ENCODE data around the gene SUB1. TPM values are rescaled to one million over a fixed set of nuclear protein-coding genes. Genes with fewer than 3 reads are reported as not detected.
A peak's percentile ranks its signal among the peaks of the same experiment; 100 is the strongest.
"Not testable (repeated sequence)": the region's sequence is repeated elsewhere in the genome, so short reads cannot be mapped to it uniquely, and the experiment has no call there.

The SUB1 gene
- 149 TPM for polyA plus RNA-seq (2012; ENCODE audit: insufficient read depth, insufficient read length, low read depth)

DNA sequence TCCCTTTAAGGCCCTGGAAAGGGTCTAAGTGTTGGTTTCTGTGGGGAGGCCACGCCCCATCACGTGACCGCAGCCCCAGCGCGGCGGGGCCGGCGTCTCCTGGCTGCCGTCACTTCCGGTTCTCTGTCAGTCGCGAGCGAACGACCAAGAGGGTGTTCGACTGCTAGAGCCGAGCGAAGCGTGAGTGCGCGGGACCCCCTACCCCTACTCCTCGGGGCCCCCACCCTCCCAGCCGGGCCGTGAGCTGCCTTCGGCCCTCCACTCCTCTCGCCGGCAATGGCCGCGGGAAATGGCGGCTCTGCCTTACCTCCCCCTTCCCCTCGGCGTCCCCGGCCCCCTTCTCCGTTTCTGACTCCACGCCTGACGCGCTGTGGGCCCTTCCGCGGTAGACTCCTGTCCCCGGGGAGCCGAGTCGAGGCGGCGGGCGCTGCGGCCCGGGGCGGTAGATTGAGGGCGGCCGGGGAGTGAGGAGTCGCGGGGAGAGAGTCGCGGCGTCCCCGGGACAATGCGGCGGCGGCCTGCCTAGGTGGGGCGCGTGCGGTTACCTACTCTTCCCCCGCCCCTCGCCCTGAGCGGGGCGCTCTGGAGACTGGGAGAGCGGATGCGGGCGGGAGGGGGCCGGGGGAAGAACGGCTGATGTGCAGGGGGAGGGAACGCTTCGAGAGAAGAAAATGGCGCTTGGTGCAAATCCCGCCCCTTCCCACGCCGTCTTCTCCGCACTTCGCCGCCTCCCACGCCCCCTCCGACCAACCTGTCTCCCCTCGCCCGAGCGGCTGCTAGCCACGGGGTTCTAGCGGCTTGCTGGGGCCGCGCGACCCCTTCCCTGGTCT lies at the start of gene SUB1:
SUB1 (plus strand) TSS at position 112 of the 830 bp plus-strand sequence. CDS start 2,956 bp downstream, outside the sequence.
- peaks cover 4% of the 10 kb centered on the region; the same call in 1 of the 2 replicates for H3K4me1 ChIP-seq
- TF ChIP-seq, protein P1, sequence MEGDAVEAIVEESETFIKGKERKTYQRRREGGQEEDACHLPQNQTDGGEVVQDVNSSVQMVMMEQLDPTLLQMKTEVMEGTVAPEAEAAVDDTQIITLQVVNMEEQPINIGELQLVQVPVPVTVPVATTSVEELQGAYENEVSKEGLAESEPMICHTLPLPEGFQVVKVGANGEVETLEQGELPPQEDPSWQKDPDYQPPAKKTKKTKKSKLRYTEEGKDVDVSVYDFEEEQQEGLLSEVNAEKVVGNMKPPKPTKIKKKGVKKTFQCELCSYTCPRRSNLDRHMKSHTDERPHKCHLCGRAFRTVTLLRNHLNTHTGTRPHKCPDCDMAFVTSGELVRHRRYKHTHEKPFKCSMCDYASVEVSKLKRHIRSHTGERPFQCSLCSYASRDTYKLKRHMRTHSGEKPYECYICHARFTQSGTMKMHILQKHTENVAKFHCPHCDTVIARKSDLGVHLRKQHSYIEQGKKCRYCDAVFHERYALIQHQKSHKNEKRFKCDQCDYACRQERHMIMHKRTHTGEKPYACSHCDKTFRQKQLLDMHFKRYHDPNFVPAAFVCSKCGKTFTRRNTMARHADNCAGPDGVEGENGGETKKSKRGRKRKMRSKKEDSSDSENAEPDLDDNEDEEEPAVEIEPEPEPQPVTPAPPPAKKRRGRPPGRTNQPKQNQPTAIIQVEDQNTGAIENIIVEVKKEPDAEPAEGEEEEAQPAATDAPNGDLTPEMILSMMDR (IDR thresholded peaks at IDR 0.05; ENCODE audit: low read depth, low read length) = no peak
- H3K9me3 ChIP-seq = no peaks in the 10 kb centered on the region

DNA sequence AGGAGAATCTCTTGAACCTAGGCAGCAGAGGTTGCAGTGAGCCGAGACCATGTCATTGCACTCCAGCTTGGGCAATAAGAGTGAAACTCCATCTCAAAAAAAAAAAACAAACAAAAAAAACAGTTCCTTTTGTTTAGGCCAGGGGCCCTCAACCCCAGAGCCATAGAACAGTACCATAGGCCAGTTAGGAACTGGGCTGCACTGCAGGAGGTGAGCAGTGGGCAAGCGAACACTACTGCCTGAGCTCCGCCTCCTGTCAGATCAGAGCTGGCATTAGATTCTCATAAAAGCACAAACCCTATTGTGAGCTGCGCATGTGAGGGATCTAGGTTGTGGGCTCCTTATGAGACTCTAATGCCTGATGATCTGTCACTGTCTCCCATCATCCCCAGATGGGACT lies 49.1 kb upstream of the SUB1 start:
- Histone ChIP-seq H3K4me3 (ENCODE audit: low read depth, low read length) (no peak overlapping the region), H3K4me1 (peaks cover 13% of the 10 kb centered on the region), H3K9me3 (no peaks in the 10 kb centered on the region), H3K36me3 (no peaks in the 10 kb centered on the region), H3K27me3 (no peaks in the 10 kb centered on the region)
- DNase-seq = no peak
- TF ChIP-seq, protein P1 (IDR thresholded peaks at IDR 0.05; ENCODE audit: low read depth, low read length) = no peak

More for the DNA sequence above, at the start of gene SUB1:
- DNase-seq = peak; percentile 96
- Histone ChIP-seq H3K36me3 (peaks cover 22% of the 10 kb centered on the region), H3K27me3 (no peaks in the 10 kb centered on the region), H3K4me3 (ENCODE audit: low read depth, low read length) (peak within 1 kb of the TSS; percentile 88)

DNA sequence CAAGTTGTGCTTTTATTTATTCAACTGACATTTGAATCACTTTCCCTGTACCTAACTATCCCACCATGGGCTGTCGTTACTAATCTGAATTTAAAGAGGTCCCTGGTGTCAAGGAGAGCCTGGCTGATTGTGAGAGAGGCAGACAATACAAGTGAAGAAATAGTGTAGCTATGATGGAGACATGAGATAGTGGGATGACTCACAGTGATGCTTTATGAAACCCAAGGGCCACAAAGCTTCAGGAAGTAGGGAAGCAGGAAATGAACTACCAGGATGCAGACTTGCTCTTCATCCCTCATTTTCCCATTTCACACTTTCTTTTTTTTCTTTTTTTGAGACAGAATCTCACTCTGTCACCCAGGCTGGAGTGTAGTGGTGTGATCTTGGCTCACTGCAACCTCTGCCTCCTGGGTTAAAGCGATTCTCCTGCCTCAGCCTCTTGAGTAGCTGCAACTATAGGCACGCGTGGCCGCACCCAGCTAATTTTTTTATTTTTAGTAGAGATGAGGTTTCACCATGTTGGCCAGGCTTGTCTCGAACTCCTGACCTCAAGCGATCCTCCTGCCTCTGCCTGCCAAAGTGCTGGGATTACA lies 47.8 kb upstream of the SUB1 start:
- not testable (repeated sequence) for H3K4me3 ChIP-seq (ENCODE audit: low read depth, low read length); H3K4me1 ChIP-seq; H3K9me3 ChIP-seq; H3K36me3 ChIP-seq; H3K27me3 ChIP-seq; DNase-seq

DNA sequence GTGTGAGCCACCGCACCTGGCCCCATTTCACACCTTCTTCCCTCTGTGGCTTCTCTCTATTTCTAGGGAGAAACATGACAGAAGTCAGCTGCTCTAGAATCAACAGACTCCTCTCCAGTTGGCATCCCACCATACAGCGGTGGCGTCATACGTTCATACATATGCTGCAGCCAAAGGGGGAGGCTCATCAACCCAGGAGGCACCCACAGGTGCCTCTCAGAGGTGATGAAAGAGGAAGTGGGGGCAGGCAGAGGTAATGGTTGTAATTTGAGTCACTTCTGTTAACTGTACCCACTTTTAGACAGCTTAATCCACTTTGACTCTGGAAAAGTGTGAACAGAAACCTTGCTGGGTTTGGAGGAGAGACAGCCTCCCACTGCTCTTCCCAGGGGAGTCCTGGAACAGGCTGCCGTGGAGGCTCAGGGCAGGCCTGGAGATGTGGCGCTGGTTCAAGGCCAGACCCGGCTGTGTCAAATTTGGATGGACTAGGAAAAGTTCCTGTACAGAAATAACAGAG lies 47.3 kb upstream of the SUB1 start:
- no peaks in the 10 kb centered on the region for H3K36me3 ChIP-seq
- H3K27me3 ChIP-seq = no peaks in the 10 kb centered on the region
- no peaks in the 10 kb centered on the region for H3K9me3 ChIP-seq
- H3K4me3 ChIP-seq (ENCODE audit: low read depth, low read length) = no peak overlapping the region
- peaks cover 9% of the 10 kb centered on the region for H3K4me1 ChIP-seq
- TF ChIP-seq, protein P1 (IDR thresholded peaks at IDR 0.05; ENCODE audit: low read depth, low read length) = no peak
- DNase-seq = no peak

DNA sequence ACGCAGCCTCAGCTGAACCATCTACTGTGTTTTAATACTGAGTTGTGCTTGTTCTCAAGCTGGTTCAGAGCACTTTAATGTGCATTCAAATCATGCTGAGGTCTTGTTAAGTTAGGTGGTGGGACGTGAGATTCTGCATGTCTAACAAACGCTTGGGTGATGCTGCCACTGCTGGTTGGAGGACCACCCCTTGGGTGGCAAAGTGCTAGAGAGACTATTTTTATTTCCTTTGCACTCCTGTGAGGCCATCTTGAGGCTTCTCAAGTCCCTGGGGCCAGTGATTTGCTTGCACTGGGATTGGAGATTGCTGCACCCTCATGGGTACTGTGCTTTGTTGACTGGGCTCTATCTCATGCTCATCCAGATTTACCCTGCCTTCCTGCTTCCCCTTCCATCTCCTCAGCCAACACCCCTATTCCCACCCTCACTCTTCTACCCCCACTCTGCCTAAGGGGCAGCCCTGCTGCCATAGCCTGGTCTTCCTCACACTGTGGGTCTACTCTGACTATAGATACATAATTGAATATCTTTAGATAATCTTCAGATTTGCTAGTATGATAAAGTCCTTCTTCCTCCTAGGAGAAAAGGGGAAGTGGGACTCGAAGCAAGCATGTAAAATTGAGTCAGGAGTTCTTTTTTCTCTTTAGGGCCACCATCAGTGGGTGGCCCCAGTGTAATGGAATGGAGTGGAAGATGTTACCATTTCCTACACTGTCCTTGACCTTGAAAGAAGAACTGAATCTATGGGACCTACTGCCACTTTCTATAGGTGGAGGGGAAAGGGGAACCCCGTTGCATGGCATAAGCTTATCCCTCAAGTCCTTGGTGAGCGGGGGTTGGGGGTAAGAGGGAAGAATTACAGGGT lies 45.1 kb upstream of the SUB1 start:
- H3K4me1 ChIP-seq = peaks cover 9% of the 10 kb centered on the region
- H3K27me3 ChIP-seq = no peaks in the 10 kb centered on the region
- no peak overlapping the region for H3K4me3 ChIP-seq (ENCODE audit: low read depth, low read length)
- no peaks in the 10 kb centered on the region for H3K36me3 ChIP-seq
- TF ChIP-seq, protein P1 (IDR thresholded peaks at IDR 0.05; ENCODE audit: low read depth, low read length) = no peak
- no peaks in the 10 kb centered on the region for H3K9me3 ChIP-seq
- no peak for DNase-seq

DNA sequence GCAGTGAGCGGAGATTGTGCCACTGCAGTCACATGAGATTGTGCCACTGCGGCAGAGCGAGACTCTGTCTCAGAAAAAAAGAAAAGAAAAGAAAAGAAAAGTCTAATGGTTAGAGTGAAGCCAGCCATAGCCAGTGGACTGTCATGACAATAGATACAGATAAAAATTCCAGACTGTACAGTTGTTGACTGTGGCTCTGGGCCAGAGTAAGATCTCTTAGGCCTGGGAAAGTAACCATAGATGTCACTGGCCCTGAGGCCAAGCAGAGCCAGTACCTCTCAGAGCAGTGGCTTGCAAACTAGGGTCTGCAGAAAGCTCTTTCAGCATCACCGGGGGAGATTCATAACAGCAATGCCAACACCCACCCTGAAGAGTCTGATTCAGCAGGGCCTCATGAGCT lies 44.1 kb upstream of the SUB1 start:
- Histone ChIP-seq H3K4me1 (peaks cover 9% of the 10 kb centered on the region), H3K9me3 (no peaks in the 10 kb centered on the region), H3K4me3 (ENCODE audit: low read depth, low read length) (no peak overlapping the region), H3K27me3 (no peaks in the 10 kb centered on the region), H3K36me3 (no peaks in the 10 kb centered on the region)
- DNase-seq = peak; percentile 61
- TF ChIP-seq, protein P1 (IDR thresholded peaks at IDR 0.05; ENCODE audit: low read depth, low read length) = no peak

Measured in BE2C (cell line).